ENCODE results near the gene REN. TPM values are rescaled to one million over a fixed set of nuclear protein-coding genes. Genes with fewer than 3 reads are reported as not detected.

The REN gene
- total and polyA plus RNA-seq, 9 of the 15 experiments (the other 6 are each of a cell fraction or from before 2014, with no cell fraction given), result 1.7 to 9.9 (median 3.1) TPM

DNA sequence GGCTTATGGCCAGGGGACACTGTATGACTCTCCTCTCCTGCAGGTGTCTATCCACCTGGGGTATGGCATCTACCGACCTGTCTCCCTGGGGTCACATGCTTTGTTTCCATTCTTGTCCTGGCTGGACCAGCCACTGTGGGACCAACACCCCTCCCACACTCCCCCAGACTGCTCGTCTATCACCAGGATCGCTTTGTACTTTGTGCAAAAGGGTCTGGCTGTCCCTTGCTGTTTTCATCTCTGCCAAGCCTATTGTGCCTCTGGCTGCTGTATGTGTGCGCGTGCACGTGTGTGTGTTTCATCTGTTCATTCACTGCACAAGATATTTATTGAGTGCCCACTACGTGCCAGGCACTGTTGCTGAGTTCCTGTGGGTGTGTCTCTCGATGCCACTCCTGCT is 39.8 kb downstream of the REN start:
- Histone ChIP-seq H3K4me1 (replicated peaks in 1 of 2; ENCODE audit: control insufficient read depth in 2 of 2, insufficient read depth in 2 of 2, low read length in 2 of 2) (peaks cover 0 to 15% of the 10 kb centered on the region in 2 experiments; a peak in 2 of 5 replicates), H3K79me2 (ENCODE audit: control insufficient read depth, insufficient read depth, low read length) (no peaks in the 10 kb centered on the region), H2AFZ (ENCODE audit: low read depth, low read length) (no peak overlapping the region), H3K4me2 (ENCODE audit: insufficient read depth, low read length) (no peak overlapping the region), H4K20me1 (replicated peaks; ENCODE audit: control insufficient read depth, insufficient read depth, low read length) (peaks cover 4% of the 10 kb centered on the region; the same call in 1 of the 2 replicates), H3K27me3 (ENCODE audit: control insufficient read depth in 2 of 2, insufficient read depth in 2 of 2, low read length in 2 of 2) (peaks cover 37 to 56% of the 10 kb centered on the region in 2 experiments; a peak in 4 of 5 replicates), H3K4me3 (no peak overlapping the region), H3K9ac (ENCODE audit: insufficient read depth in 1 of 2, low read depth in 2 of 2, low read length in 2 of 2) (no peak overlapping the region; a peak in 1 of 4 replicates), H3K9me1 (ENCODE audit: control insufficient read depth, insufficient read depth, low read length) (no peaks in the 10 kb centered on the region), H3K9me3 (replicated peaks; ENCODE audit: control insufficient read depth, insufficient read depth, low read depth, low read length) (no peaks in the 10 kb centered on the region), H3K36me3 (ENCODE audit: control insufficient read depth, insufficient read depth, low read length) (no peaks in the 10 kb centered on the region), H3K27ac (ENCODE audit: extremely low read depth, low read depth, low read length) (no peak overlapping the region)
- TF ChIP-seq SRSF9 (IDR thresholded peaks at IDR 0.05; ENCODE audit: borderline replicate concordance, low read depth, low read length) (no peak), ZSCAN32 (CRISPR knock-in tag; IDR thresholded peaks at IDR 0.05) (no peak), NR2F6 (CRISPR knock-in tag; IDR thresholded peaks at IDR 0.05) (no peak), NRF1 (conservative IDR thresholded peaks at IDR 0.05 in 1 of 2, IDR thresholded peaks at IDR 0.05 in 1 of 2) (no peak), ZZZ3 (IDR thresholded peaks at IDR 0.05) (no peak), MCM7 (IDR thresholded peaks at IDR 0.05) (no peak)
- TF ChIP-seq, protein P1, sequence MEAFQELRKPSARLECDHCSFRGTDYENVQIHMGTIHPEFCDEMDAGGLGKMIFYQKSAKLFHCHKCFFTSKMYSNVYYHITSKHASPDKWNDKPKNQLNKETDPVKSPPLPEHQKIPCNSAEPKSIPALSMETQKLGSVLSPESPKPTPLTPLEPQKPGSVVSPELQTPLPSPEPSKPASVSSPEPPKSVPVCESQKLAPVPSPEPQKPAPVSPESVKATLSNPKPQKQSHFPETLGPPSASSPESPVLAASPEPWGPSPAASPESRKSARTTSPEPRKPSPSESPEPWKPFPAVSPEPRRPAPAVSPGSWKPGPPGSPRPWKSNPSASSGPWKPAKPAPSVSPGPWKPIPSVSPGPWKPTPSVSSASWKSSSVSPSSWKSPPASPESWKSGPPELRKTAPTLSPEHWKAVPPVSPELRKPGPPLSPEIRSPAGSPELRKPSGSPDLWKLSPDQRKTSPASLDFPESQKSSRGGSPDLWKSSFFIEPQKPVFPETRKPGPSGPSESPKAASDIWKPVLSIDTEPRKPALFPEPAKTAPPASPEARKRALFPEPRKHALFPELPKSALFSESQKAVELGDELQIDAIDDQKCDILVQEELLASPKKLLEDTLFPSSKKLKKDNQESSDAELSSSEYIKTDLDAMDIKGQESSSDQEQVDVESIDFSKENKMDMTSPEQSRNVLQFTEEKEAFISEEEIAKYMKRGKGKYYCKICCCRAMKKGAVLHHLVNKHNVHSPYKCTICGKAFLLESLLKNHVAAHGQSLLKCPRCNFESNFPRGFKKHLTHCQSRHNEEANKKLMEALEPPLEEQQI (IDR thresholded peaks at IDR 0.05), result no peak
- TF ChIP-seq, protein P2, sequence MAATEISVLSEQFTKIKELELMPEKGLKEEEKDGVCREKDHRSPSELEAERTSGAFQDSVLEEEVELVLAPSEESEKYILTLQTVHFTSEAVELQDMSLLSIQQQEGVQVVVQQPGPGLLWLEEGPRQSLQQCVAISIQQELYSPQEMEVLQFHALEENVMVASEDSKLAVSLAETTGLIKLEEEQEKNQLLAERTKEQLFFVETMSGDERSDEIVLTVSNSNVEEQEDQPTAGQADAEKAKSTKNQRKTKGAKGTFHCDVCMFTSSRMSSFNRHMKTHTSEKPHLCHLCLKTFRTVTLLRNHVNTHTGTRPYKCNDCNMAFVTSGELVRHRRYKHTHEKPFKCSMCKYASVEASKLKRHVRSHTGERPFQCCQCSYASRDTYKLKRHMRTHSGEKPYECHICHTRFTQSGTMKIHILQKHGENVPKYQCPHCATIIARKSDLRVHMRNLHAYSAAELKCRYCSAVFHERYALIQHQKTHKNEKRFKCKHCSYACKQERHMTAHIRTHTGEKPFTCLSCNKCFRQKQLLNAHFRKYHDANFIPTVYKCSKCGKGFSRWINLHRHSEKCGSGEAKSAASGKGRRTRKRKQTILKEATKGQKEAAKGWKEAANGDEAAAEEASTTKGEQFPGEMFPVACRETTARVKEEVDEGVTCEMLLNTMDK (IDR thresholded peaks at IDR 0.05; ENCODE audit: borderline replicate concordance, insufficient read depth, low read depth, low read length, poor library complexity, severe bottlenecking), result no peak
- 17% methylated on average over 8 of the region's 8 CpGs for WGBS (ENCODE audit: insufficient coverage, low coverage, missing lambda C conversion rate)
- in situ Hi-C loops (cut with MboI), result loop anchor here (5.0 kb wide), 1 partner anchor 264 kb away; the partner anchor contains the start of gene SNRPE
- no peak for DNase-seq (ENCODE audit: extremely low read depth in 1 of 4, low spot score in 3 of 4)
- CTCF ChIA-PET (ENCODE audit: low intra/inter-chr PET ratio), result interaction anchor here (3.2 kb wide), 1 partner anchor 256 kb away, joined by 35 read pairs; no protein-coding TSS in a partner anchor
- POLR2A ChIA-PET, result no interaction called here
- intact Hi-C loops (cut with micrococcal nuclease), result loop anchor here (5.0 to 10.0 kb wide), 2 partner anchors 502 to 619 kb away; partner anchors contain the start of gene ATP2B4
- no peak for ATAC-seq
- BruUV-seq (replicated peaks), result no TSS peak
- FAIRE-seq, result no peak

Data from K562 (cell line).